OCI-LY7 (cell line): ENCODE data around the gene XPR1. TPM values are rescaled to one million over a fixed set of nuclear protein-coding genes. Genes with fewer than 3 reads are reported as not detected.
"Not testable (repeated sequence)": the region's sequence is repeated elsewhere in the genome, so short reads cannot be mapped to it uniquely, and the experiment has no call there.

Source experiments
- BruUV-seq: library from RNA; stranded (reverse); fragments of 400-500 nt; replicated peaks from 2 replicates; lab custom pipeline; 2021; lab: Mats Ljungman, UMichigan
- CTCF ChIA-PET: fragments of 300-600 bp; sonication (Branson Sonifier 250); formaldehyde crosslinking; loops from one replicate; lab custom pipeline; 2022; ENCODE audit warnings: antibody characterized with exemption; ENCODE audit not compliant: unreplicated experiment; lab: Charles Lee
- POLR2A ChIA-PET: fragments of 300-600 bp; sonication (Branson Sonifier 250); formaldehyde crosslinking; loops from one replicate; lab custom pipeline; 2022; ENCODE audit warnings: antibody characterized with exemption; lab: Charles Lee
- DNase-seq: peaks from one replicate; pipeline ENCODE4 v3.0.0-alpha.2; 2015; ENCODE audit warnings: low spot score
- H2AFZ ChIP-seq: fragments of 200-600 bp; sonication (generic), shearing (Covaris generic); 2 replicates; pipeline ENCODE4 v1.6.1; 2014; ENCODE audit warnings: mild to moderate bottlenecking, antibody characterized with exemption, low read length, moderate library complexity
- H3K27ac ChIP-seq: fragments of 200-600 bp; sonication (generic); 2 replicates; pipeline ENCODE4 v1.5.1; 2014; ENCODE audit warnings: mixed run types, low read depth, mild to moderate bottlenecking, moderate library complexity, low read length, inconsistent platforms; ENCODE audit not compliant: poor library complexity, severe bottlenecking
- H3K36me3 ChIP-seq: fragments of 200-600 bp; sonication (generic); 2 replicates; pipeline ENCODE4 v1.6.1; 2014; ENCODE audit warnings: mild to moderate bottlenecking, antibody characterized with exemption, low read length, moderate library complexity, mixed read lengths; ENCODE audit not compliant: insufficient read depth
- H3K4me1 ChIP-seq: fragments of 200-600 bp; sonication (generic); 2 replicates; pipeline ENCODE4 v1.5.1; 2014; ENCODE audit warnings: mild to moderate bottlenecking, low read length; ENCODE audit not compliant: insufficient read depth, poor library complexity, severe bottlenecking
- H3K4me2 ChIP-seq: fragments of 200-600 bp; sonication (generic); 2 replicates; pipeline ENCODE4 v1.6.1; 2014; ENCODE audit warnings: mild to moderate bottlenecking, low read length
- H3K4me3 ChIP-seq: fragments of 200-600 bp; sonication (generic); 2 replicates; pipeline ENCODE4 v1.5.1; 2014; ENCODE audit warnings: mild to moderate bottlenecking, low read depth, low read length; ENCODE audit not compliant: poor library complexity, severe bottlenecking
- H3K79me2 ChIP-seq: fragments of 200-600 bp; sonication (generic); 2 replicates; pipeline ENCODE4 v1.6.1; 2016; ENCODE audit warnings: low read depth, mild to moderate bottlenecking, low read length, moderate library complexity, mixed read lengths; ENCODE audit not compliant: insufficient read depth
- H3K9me2 ChIP-seq: fragments of 200-600 bp; sonication (generic); 2 replicates; pipeline ENCODE4 v1.6.1; 2016; ENCODE audit warnings: mild to moderate bottlenecking, low read length, mixed read lengths; ENCODE audit not compliant: insufficient read depth
- H3K9me3 ChIP-seq: fragments of 200-600 bp; sonication (generic); 2 replicates; pipeline ENCODE4 v1.6.1; 2014; ENCODE audit warnings: mild to moderate bottlenecking, mixed run types, low read length, mixed read lengths
- H4K20me1 ChIP-seq: fragments of 200-600 bp; sonication (generic); 2 replicates; pipeline ENCODE4 v1.6.1; 2014; ENCODE audit warnings: mild to moderate bottlenecking, antibody characterized with exemption, low read length, moderate library complexity, mixed read lengths; ENCODE audit not compliant: insufficient read depth
- CTCF ChIP-seq: fragments of 200-600 bp; sonication (generic); conservative IDR thresholded peaks from 2 replicates; pipeline ENCODE4 v1.5.1; 2014; ENCODE audit warnings: mild to moderate bottlenecking, antibody characterized with exemption, low read length, moderate library complexity, mixed read lengths
- EZH2phosphoT487 ChIP-seq: fragments of 200-600 bp; sonication (generic); IDR thresholded peaks from 2 replicates; pipeline ENCODE4 v1.6.1; 2018; ENCODE audit warnings: low read depth, borderline replicate concordance, mild to moderate bottlenecking, mixed run types, antibody characterized with exemption, low read length, moderate library complexity, mixed read lengths
- intact Hi-C: fragments of 100-400 bp; cut with micrococcal nuclease; formaldehyde crosslinking; loops from one replicate; pipeline ENCODE4 v1.10.0; 2022; ENCODE audit not compliant: unreplicated experiment
- total RNA-seq, 2 experiments: library from RNA; depleted of rRNA in 1 of 2; stranded (reverse); fragments of >200 nt in 1 of 2; shearing (Covaris generic) in 1 of 2; gene quantifications; 2 replicates each; pipeline ENCODE4 v1.2.3, GENCODE V29; 2014 to 2022

The XPR1 gene
- total RNA-seq, 2 experiments from 2014 or later: 8.6 to 17.2 TPM

GRCh38 chr1:180698580-180698979, 66.8 kb downstream of the XPR1 start:
- Histone ChIP-seq H3K36me3 (no peaks in the 10 kb centered on the region), H3K9me3 (peaks cover 24% of the 10 kb centered on the region; the same call in 1 of the 2 replicates), H3K9me2 (no peaks in the 10 kb centered on the region), H3K4me3 (no peak overlapping the region), H3K79me2 (no peaks in the 10 kb centered on the region), H3K27ac (no peak overlapping the region), H3K4me2 (no peak overlapping the region), H4K20me1 (no peaks in the 10 kb centered on the region), H2AFZ (no peak overlapping the region), H3K4me1 (no peaks in the 10 kb centered on the region)
- ChIA-PET POLR2A (no interaction called here), CTCF (no interaction called here)
- no peak for DNase-seq
- BruUV-seq: no TSS peak
- intact Hi-C loops: no loop called here
- TF ChIP-seq CTCF (no peak), EZH2phosphoT487 (no peak)

- DNase-seq, H3K79me2 ChIP-seq, H3K36me3 ChIP-seq, H2AFZ ChIP-seq, H3K4me2 ChIP-seq, CTCF ChIA-PET, H3K27ac ChIP-seq, H3K4me3 ChIP-seq, intact Hi-C loops, H3K4me1 ChIP-seq, H4K20me1 ChIP-seq, H3K9me2 ChIP-seq, BruUV-seq: not testable (repeated sequence)
- H3K9me3 ChIP-seq: peaks cover 19% of the 10 kb centered on the region; the same call in 1 of the 2 replicates
- POLR2A ChIA-PET: interaction anchor here (0.7 kb wide), 1 partner anchor 125 kb away, joined by 3 read pairs; no protein-coding TSS in a partner anchor
Observed at GRCh38 chr1:180702376-180702775, 70.6 kb downstream of the XPR1 start.

DNA sequence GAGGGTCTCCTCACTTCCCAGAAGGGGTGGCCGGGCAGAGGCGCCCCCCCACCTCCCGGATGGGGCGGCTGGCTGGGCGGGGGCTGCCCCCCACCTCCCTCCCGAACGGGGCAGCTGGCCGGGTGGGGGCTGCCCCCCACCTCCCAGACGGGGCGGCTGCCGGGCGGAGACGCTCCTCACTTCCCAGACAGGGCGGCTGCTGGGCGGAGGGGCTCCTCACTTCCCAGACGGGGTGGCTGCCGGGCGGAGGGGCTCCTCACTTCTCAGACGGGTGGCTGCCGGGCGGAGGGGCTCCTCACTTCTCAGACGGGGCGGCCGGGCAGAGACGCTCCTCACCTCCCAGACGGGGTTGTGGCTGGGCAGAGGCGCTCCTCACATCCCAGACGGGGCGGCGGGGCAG, 78.9 kb downstream of the XPR1 start:
- CTCF ChIA-PET, intact Hi-C loops, BruUV-seq, H4K20me1 ChIP-seq, H3K4me2 ChIP-seq, H3K27ac ChIP-seq, H3K4me1 ChIP-seq, H3K36me3 ChIP-seq, POLR2A ChIA-PET, H3K9me2 ChIP-seq, H2AFZ ChIP-seq, H3K9me3 ChIP-seq, DNase-seq, H3K4me3 ChIP-seq, H3K79me2 ChIP-seq: not testable (repeated sequence)

- H3K9me2 ChIP-seq, H2AFZ ChIP-seq, H3K27ac ChIP-seq, BruUV-seq, H3K4me2 ChIP-seq, H4K20me1 ChIP-seq, H3K4me3 ChIP-seq, CTCF ChIA-PET, DNase-seq, H3K36me3 ChIP-seq, H3K9me3 ChIP-seq, H3K79me2 ChIP-seq, POLR2A ChIA-PET, intact Hi-C loops, H3K4me1 ChIP-seq: not testable (repeated sequence)
Observed at GRCh38 chr1:180711260-180711659, 79.4 kb downstream of the XPR1 start.
